ENCODE measurements around the gene SYT13. TPM values are rescaled to one million over a fixed set of nuclear protein-coding genes. Genes with fewer than 3 reads are reported as not detected.

SYT13 gene
- polyA plus RNA-seq, 1 donor (not counting 4 experiments of a cell fraction or from before 2014, with no cell fraction given) = not detected

- Histone ChIP-seq H3K9me1 (ENCODE audit: control insufficient read depth, extremely low read depth, insufficient read depth, low read length) (no peaks in the 10 kb centered on the region), H4K20me1 (ENCODE audit: control insufficient read depth, extremely low read depth, insufficient read depth, low read length) (no peaks in the 10 kb centered on the region), H2AFZ (ENCODE audit: control insufficient read depth, low read length) (no peak overlapping the region), H3K9me3 (ENCODE audit: control insufficient read depth, low read depth, low read length) (no peaks in the 10 kb centered on the region), H3K79me2 (ENCODE audit: control insufficient read depth, insufficient read depth, low read length) (no peaks in the 10 kb centered on the region), H3K4me3 (ENCODE audit: control insufficient read depth in 2 of 3, extremely low read depth in 1 of 3, insufficient read depth in 2 of 3, low read depth in 1 of 3, low read length in 3 of 3) (no peak overlapping the region), H3K9ac (ENCODE audit: control insufficient read depth, extremely low read depth, insufficient read depth, low read length) (no peak overlapping the region), H3K27ac (ENCODE audit: control insufficient read depth, insufficient read depth, low read length) (no peak overlapping the region), H3K27me3 (ENCODE audit: control insufficient read depth, extremely low read depth, insufficient read depth, low read length) (no peaks in the 10 kb centered on the region), H3K36me3 (ENCODE audit: control insufficient read depth in 2 of 2, extremely low read depth in 1 of 2, insufficient read depth in 2 of 2, low read length in 2 of 2) (peaks cover 0 to 1% of the 10 kb centered on the region in 2 experiments), H3K4me2 (ENCODE audit: control insufficient read depth, extremely low read depth, insufficient read depth, low read depth, low read length) (no peak overlapping the region), H3K4me1 (ENCODE audit: control insufficient read depth, extremely low read depth, insufficient read depth, low read length) (no peaks in the 10 kb centered on the region)
- DNase-seq (ENCODE audit: low read depth, low spot score) = no peak
- TF ChIP-seq CTCF (optimal IDR thresholded peaks at IDR 0.05 in 1 of 3, IDR thresholded peaks at IDR 0.05 in 1 of 3, conservative IDR thresholded peaks at IDR 0.05 in 1 of 3; ENCODE audit: extremely low read depth in 1 of 3, insufficient read depth in 2 of 3, low read length in 3 of 3) (no peak), EZH2 (IDR thresholded peaks at IDR 0.05; ENCODE audit: low read length) (no peak)
- dilution Hi-C loops (cut with MboI; ENCODE audit: extremely low pct_ligation_motif_present, low sequenced_read_pairs) = no loop called here
- no peak for FAIRE-seq
Observed at GRCh38 chr11:45209891-45210699, 76.0 kb downstream of the SYT13 start.

- H4K20me1 ChIP-seq (ENCODE audit: control insufficient read depth, extremely low read depth, insufficient read depth, low read length) = no peaks in the 10 kb centered on the region
- H3K9me3 ChIP-seq (ENCODE audit: control insufficient read depth, low read depth, low read length) = no peaks in the 10 kb centered on the region
- H3K27me3 ChIP-seq (ENCODE audit: control insufficient read depth, extremely low read depth, insufficient read depth, low read length) = no peaks in the 10 kb centered on the region
- H3K36me3 ChIP-seq (ENCODE audit: control insufficient read depth in 2 of 2, extremely low read depth in 1 of 2, insufficient read depth in 2 of 2, low read length in 2 of 2) = peaks cover 0 to 1% of the 10 kb centered on the region in 2 experiments
- DNase-seq (ENCODE audit: low read depth, low spot score) = no peak
- TF ChIP-seq CTCF (optimal IDR thresholded peaks at IDR 0.05 in 1 of 3, IDR thresholded peaks at IDR 0.05 in 1 of 3, conservative IDR thresholded peaks at IDR 0.05 in 1 of 3; ENCODE audit: extremely low read depth in 1 of 3, insufficient read depth in 2 of 3, low read length in 3 of 3) (no peak), EZH2 (IDR thresholded peaks at IDR 0.05; ENCODE audit: low read length) (no peak)
- H3K79me2 ChIP-seq (ENCODE audit: control insufficient read depth, insufficient read depth, low read length) = no peaks in the 10 kb centered on the region
- dilution Hi-C loops (cut with MboI; ENCODE audit: extremely low pct_ligation_motif_present, low sequenced_read_pairs) = no loop called here
- no peak overlapping the region for H3K9ac ChIP-seq (ENCODE audit: control insufficient read depth, extremely low read depth, insufficient read depth, low read length)
- H3K4me3 ChIP-seq (ENCODE audit: control insufficient read depth in 2 of 3, extremely low read depth in 1 of 3, insufficient read depth in 2 of 3, low read depth in 1 of 3, low read length in 3 of 3) = no peak overlapping the region
- H2AFZ ChIP-seq (ENCODE audit: control insufficient read depth, low read length) = no peak overlapping the region
- H3K4me1 ChIP-seq (ENCODE audit: control insufficient read depth, extremely low read depth, insufficient read depth, low read length) = no peaks in the 10 kb centered on the region
- no peak overlapping the region for H3K27ac ChIP-seq (ENCODE audit: control insufficient read depth, insufficient read depth, low read length)
- H3K9me1 ChIP-seq (ENCODE audit: control insufficient read depth, extremely low read depth, insufficient read depth, low read length) = no peaks in the 10 kb centered on the region
- H3K4me2 ChIP-seq (ENCODE audit: control insufficient read depth, extremely low read depth, insufficient read depth, low read depth, low read length) = no peak overlapping the region
- no peak for FAIRE-seq
Observed at GRCh38 chr11:45209000-45209879, 76.9 kb downstream of the SYT13 start.

Measured in keratinocyte (primary cell).